ENCODE data around the gene TIMM10.

Gene TIMM10

DNA sequence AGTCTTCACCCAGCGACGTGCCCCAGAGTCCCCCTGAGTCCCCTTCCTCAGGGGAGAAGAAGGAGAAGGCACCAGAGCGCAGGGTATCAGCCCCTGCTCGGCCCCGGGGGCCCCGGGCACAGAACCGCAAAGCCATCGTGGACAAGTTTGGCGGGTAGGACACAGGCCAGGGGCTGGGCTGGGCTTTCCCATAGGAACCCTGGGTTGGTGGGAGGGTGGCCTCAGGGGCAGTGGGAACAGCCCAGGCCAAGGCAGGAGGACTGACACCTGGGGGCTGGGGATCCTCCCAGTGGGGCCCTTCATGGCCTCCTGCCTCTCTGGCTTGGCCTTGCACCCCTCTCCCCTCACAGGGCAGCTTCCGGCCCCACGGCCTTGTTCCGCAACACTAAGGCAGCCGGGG lies 15.3 kb upstream of the TIMM10 start:
- no peak for DNase-seq (ENCODE audit: extremely low spot score)
- TF ChIP-seq, protein P1, sequence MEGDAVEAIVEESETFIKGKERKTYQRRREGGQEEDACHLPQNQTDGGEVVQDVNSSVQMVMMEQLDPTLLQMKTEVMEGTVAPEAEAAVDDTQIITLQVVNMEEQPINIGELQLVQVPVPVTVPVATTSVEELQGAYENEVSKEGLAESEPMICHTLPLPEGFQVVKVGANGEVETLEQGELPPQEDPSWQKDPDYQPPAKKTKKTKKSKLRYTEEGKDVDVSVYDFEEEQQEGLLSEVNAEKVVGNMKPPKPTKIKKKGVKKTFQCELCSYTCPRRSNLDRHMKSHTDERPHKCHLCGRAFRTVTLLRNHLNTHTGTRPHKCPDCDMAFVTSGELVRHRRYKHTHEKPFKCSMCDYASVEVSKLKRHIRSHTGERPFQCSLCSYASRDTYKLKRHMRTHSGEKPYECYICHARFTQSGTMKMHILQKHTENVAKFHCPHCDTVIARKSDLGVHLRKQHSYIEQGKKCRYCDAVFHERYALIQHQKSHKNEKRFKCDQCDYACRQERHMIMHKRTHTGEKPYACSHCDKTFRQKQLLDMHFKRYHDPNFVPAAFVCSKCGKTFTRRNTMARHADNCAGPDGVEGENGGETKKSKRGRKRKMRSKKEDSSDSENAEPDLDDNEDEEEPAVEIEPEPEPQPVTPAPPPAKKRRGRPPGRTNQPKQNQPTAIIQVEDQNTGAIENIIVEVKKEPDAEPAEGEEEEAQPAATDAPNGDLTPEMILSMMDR (IDR thresholded peaks at IDR 0.05; ENCODE audit: control extremely low read depth, extremely low read depth, low read depth, missing control alignments), result no peak
- ChIA-PET POLR2A (no interaction called here), CTCF (interaction anchor here (0.9 to 5.7 kb wide), 7 partner anchors 10 to 198 kb away, joined by 3 to 40 read pairs (median 12); partner anchors contain the start of genes SMTNL1 and UBE2L6)

DNA sequence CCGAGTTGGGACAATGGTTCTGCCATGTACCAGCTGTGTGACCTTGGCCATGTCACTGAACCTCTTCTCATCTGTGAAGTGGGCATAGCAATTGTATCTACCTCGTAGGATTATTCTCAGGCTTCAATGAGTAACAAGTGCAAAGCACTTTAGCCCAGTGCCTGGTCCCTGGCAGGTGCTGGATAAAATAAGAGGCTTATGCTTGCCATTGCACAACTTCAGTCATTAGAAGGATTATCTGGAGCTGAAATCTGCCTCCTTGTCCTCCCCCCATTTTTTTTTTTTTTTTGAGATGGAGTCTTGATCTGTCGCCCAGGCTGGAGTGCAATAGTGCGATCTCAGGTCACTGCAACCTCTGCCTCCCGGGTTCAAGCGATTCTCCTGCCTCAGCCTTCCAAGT lies 14.0 kb upstream of the TIMM10 start:
- TF ChIP-seq, protein P1 (IDR thresholded peaks at IDR 0.05; ENCODE audit: control extremely low read depth, extremely low read depth, low read depth, missing control alignments), result no peak
- POLR2A ChIA-PET, result no interaction called here
- CTCF ChIA-PET, result interaction anchor here (0.8 to 5.7 kb wide), 8 partner anchors 11 to 87 kb away, joined by 3 to 40 read pairs (median 3); partner anchors contain the start of gene UBE2L6
- no peak for DNase-seq (ENCODE audit: extremely low spot score)

DNA sequence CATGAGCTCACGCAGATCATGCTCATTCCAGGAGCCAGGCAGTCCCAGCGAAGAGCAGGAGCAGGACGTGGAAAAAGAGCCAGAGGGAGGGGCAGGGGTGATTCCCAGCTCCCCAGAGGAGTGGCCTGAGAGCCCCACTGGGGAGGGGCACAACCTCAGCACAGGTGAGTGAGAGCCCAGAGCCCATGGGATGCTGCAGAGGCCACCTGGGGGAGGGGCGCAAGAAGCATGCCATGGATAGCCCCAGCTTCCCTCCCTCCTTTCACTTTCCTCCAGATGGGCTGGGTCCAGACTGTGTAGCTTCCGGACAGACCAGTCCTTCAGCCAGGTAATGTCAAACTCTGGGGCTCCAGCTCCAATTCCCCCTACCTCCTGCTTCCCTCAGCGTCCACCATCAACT lies 13.0 kb upstream of the TIMM10 start:
- DNase-seq (ENCODE audit: extremely low spot score), result no peak
- TF ChIP-seq, protein P1 (IDR thresholded peaks at IDR 0.05; ENCODE audit: control extremely low read depth, extremely low read depth, low read depth, missing control alignments), result no peak
- ChIA-PET POLR2A (no interaction called here), CTCF (interaction anchor here (0.8 to 1.6 kb wide), 4 partner anchors 12 to 86 kb away, joined by 3 to 5 read pairs (median 3); no protein-coding TSS in a partner anchor)

DNA sequence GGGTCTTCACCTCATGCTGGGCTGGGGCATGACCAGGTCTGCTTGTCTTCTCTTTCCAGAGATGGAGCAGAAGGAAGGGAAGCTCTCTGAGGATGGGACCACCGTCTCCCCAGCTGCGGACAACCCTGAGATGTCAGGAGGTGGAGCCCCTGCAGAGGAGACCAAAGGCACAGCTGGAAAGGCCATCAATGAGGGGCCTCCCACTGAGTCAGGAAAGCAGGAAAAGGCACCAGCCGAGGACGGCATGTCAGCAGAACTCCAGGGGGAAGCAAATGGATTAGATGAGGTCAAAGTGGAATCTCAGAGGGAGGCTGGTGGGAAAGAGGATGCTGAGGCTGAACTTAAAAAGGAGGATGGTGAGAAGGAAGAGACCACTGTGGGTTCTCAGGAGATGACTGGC lies 12.0 kb upstream of the TIMM10 start:
- DNase-seq (ENCODE audit: extremely low spot score), result no peak
- ChIA-PET POLR2A (no interaction called here), CTCF (interaction anchor here (0.9 to 1.3 kb wide), 3 partner anchors 25 to 102 kb away, joined by 3 to 4 read pairs (median 4); partner anchors contain the start of gene UBE2L6)
- TF ChIP-seq, protein P1 (IDR thresholded peaks at IDR 0.05; ENCODE audit: control extremely low read depth, extremely low read depth, low read depth, missing control alignments), result no peak

DNA sequence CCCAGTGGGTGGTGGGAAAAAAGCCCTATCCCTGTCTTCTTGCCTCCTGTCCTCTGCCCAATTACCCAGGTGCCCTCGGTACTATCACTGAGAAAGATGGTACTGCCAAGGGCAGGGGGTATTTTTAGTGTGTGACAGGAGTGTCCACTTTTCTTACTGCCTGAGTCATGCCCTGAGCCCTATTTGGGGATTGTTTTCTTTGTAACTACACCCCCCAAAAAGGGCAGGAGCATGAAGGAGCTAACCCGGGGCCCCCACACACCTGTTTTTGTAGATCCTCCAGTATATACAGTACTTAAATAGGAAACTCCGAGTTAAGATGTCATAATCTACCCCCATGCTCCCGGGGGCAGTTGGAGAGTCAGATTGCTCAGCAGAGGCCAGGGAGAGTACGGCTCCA lies 10.6 kb upstream of the TIMM10 start:
- TF ChIP-seq, protein P1 (IDR thresholded peaks at IDR 0.05; ENCODE audit: control extremely low read depth, extremely low read depth, low read depth, missing control alignments), result no peak
- no peak for DNase-seq (ENCODE audit: extremely low spot score)
- CTCF ChIA-PET, result interaction anchor here (1.3 to 1.6 kb wide), 2 partner anchors 14 to 47 kb away, joined by 3 to 5 read pairs; no protein-coding TSS in a partner anchor
- POLR2A ChIA-PET, result no interaction called here

DNA sequence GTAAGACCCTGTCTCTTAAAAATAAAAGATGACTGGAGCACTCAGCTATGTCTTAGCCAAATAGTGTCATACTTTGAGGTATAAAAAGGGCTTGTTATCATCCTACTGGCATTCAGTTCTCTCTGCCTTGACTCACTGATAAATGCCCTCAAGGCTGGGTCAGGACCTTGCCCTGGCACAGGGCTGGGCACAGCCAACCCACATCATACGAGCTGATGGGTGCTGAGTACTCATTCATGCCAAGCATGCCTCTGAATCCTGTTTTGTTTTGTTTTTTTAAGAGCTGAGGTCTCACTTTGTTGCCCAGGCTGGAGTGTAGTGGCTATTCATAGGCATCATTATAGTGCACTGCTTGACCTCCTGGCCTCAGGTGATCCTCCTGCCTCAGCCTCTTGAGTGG lies 8.8 kb upstream of the TIMM10 start:
- CTCF ChIA-PET, result interaction anchor here (1.2 to 6.9 kb wide), 4 partner anchors 13 to 81 kb away, joined by 3 to 30 read pairs (median 16); partner anchors contain the start of gene UBE2L6
- TF ChIP-seq, protein P1 (IDR thresholded peaks at IDR 0.05; ENCODE audit: control extremely low read depth, extremely low read depth, low read depth, missing control alignments), result no peak
- POLR2A ChIA-PET, result no interaction called here
- DNase-seq (ENCODE audit: extremely low spot score), result no peak

Data from GM10248 (cell line).